ENCODE results near the gene VAV2. TPM values are rescaled to one million over a fixed set of nuclear protein-coding genes. Genes with fewer than 3 reads are reported as not detected.

VAV2 gene
- total RNA-seq, 1 donor from 2014 or later, result 8.3 TPM

- Histone ChIP-seq H3K27ac (no peak overlapping the region), H3K36me3 (no peaks in the 10 kb centered on the region), H3K4me3 (no peak overlapping the region), H3K27me3 (no peaks in the 10 kb centered on the region), H3K9me3 (no peaks in the 10 kb centered on the region), H3K4me1 (no peaks in the 10 kb centered on the region)
- DNase-seq (ENCODE audit: extremely low spot score in 2 of 2), result no peak
- TF ChIP-seq POLR2AphosphoS5 (IDR thresholded peaks at IDR 0.05; ENCODE audit: insufficient read depth in 1 of 2, low read depth in 1 of 2) (peak in 1 of 2 donors; percentile 38), POLR2A (IDR thresholded peaks at IDR 0.05) (no peak)
- intact Hi-C loops (cut with DNase I), result no loop called here
Observed at GRCh38 chr9:133855802-133856521, 136.2 kb downstream of the VAV2 start.

DNA sequence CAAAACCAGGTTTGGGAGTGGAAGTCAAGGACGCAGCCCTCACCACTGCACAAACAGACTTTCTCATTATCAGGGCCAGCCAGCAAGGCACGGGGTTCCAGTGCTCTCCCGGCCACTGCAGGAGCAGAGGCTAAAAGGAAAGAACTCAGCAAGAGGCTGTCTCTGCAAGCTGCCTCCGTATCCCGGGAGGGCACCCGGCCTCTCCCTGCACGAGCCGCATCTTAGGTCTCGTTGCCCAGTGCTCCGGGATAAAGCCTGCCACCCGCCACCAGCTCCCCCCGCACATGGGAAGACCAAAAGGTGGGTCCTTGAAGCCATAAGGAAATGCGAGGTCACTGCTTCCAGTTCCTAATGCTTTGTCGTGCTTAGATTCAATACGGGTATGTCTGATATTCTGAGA, 136.8 kb downstream of the VAV2 start:
- H3K4me3 ChIP-seq, result no peak overlapping the region
- no peaks in the 10 kb centered on the region for H3K36me3 ChIP-seq
- H3K27ac ChIP-seq, result no peak overlapping the region
- intact Hi-C loops (cut with DNase I), result no loop called here
- no peak for DNase-seq (ENCODE audit: extremely low spot score in 2 of 2)
- TF ChIP-seq CTCF (IDR thresholded peaks at IDR 0.05), result no peak
- TF ChIP-seq POLR2AphosphoS5 (IDR thresholded peaks at IDR 0.05; ENCODE audit: insufficient read depth in 1 of 2, low read depth in 1 of 2), result no peak
- TF ChIP-seq POLR2A (IDR thresholded peaks at IDR 0.05), result no peak
- no peaks in the 10 kb centered on the region for H3K9me3 ChIP-seq
- H3K27me3 ChIP-seq, result no peaks in the 10 kb centered on the region
- no peaks in the 10 kb centered on the region for H3K4me1 ChIP-seq

DNA sequence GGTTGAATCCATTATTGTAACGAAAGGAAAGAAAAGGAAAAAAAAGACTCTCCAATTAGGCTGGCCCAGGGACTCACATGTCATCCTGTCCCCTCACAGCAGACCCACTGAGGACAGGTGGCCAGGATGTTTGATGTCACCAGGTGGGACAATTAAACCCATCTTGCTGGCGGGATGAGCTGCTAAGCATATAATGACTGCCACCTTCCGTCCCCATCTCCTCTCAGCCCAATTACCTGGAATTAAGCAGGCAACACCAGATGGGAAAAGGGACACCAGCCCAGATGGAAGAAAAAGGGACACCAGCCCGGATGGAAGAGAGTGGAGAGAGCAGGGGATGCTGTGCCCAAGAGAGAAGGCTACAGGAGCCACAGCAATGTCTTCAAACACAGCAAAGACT, 137.4 kb downstream of the VAV2 start:
- Histone ChIP-seq H3K4me3 (no peak overlapping the region), H3K36me3 (no peaks in the 10 kb centered on the region), H3K9me3 (no peaks in the 10 kb centered on the region), H3K27ac (no peak overlapping the region), H3K4me1 (no peaks in the 10 kb centered on the region), H3K27me3 (no peaks in the 10 kb centered on the region)
- TF ChIP-seq CTCF (IDR thresholded peaks at IDR 0.05) (no peak), POLR2AphosphoS5 (IDR thresholded peaks at IDR 0.05; ENCODE audit: insufficient read depth in 1 of 2, low read depth in 1 of 2) (no peak), POLR2A (IDR thresholded peaks at IDR 0.05) (no peak)
- DNase-seq (ENCODE audit: extremely low spot score in 2 of 2), result no peak
- intact Hi-C loops (cut with DNase I), result no loop called here

DNA sequence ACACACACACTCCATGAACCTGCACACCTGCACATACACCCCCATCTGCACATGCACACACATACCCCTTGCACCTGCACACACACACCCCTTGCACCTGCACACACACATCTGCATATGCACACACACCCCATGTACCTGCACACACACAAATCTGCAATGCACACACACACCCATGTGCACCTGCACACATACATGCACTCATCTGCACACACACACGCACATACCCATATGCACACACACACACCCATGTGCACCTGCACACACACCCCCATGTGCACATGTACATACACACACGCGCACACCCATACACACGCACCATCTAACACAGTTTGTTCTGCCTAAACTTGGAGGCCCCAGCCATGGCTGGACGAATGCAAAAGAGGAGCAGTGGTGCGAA, 138.1 kb downstream of the VAV2 start:
- no peak for TF ChIP-seq CTCF (IDR thresholded peaks at IDR 0.05)
- TF ChIP-seq POLR2A (IDR thresholded peaks at IDR 0.05), result no peak
- TF ChIP-seq POLR2AphosphoS5 (IDR thresholded peaks at IDR 0.05; ENCODE audit: insufficient read depth in 1 of 2, low read depth in 1 of 2), result no peak
- DNase-seq (ENCODE audit: extremely low spot score in 2 of 2), result no peak

DNA sequence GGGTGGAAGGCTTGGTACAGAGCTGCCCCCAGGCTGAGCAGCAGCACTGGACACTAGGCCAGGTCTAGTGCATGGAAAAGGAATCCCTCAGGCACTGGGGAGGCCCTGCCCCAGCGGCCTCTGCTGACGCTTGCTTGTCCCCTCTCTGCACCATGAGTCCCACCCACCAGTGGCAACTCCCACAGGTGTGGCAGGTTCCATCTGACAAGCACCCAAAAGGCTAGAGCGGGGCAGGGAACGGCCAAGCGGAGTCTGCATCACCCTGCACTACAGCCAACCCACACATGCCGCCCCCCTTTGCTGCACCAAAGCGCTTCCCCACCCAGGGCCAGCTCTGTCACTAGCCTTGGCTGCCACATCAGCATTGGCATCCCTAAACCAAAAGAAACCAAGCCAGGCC, 138.8 kb downstream of the VAV2 start:
- H3K4me1 ChIP-seq, result no peaks in the 10 kb centered on the region
- intact Hi-C loops (cut with DNase I), result no loop called here
- DNase-seq (ENCODE audit: extremely low spot score in 2 of 2), result no peak
- H3K36me3 ChIP-seq, result no peaks in the 10 kb centered on the region
- no peak overlapping the region for H3K27ac ChIP-seq
- no peaks in the 10 kb centered on the region for H3K9me3 ChIP-seq
- no peaks in the 10 kb centered on the region for H3K27me3 ChIP-seq
- no peak for TF ChIP-seq POLR2AphosphoS5 (IDR thresholded peaks at IDR 0.05; ENCODE audit: insufficient read depth in 1 of 2, low read depth in 1 of 2)
- no peak overlapping the region for H3K4me3 ChIP-seq

More for the DNA sequence above, 138.1 kb downstream of the VAV2 start:
- Histone ChIP-seq H3K4me1 (no peaks in the 10 kb centered on the region), H3K9me3 (no peaks in the 10 kb centered on the region), H3K27me3 (no peaks in the 10 kb centered on the region), H3K4me3 (no peak overlapping the region), H3K27ac (no peak overlapping the region), H3K36me3 (no peaks in the 10 kb centered on the region)
- intact Hi-C loops (cut with DNase I), result no loop called here

DNA sequence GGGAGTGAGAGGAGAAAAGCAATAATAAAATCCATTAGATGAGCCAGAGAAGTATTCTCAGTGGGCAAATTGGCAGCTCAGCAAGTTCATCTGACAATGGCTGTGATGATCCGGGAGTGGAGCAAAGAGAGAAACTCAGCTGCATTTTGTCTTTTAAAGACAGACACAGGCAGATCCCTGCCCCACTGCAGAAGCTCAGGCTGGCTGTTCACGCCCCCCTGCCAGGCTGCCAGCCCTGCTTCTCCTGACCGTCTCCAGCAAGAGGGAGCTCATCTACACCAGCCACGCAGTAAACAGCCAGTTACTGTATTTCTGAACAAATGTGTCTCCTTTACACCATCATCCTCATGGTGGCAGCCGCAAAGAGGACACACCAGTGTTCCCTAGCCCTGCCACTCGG, 139.7 kb downstream of the VAV2 start:
- intact Hi-C loops (cut with DNase I), result no loop called here
- Histone ChIP-seq H3K27ac (no peak overlapping the region), H3K4me1 (no peaks in the 10 kb centered on the region), H3K36me3 (no peaks in the 10 kb centered on the region), H3K4me3 (no peak overlapping the region), H3K9me3 (no peaks in the 10 kb centered on the region), H3K27me3 (no peaks in the 10 kb centered on the region)
- TF ChIP-seq POLR2AphosphoS5 (IDR thresholded peaks at IDR 0.05; ENCODE audit: insufficient read depth in 1 of 2, low read depth in 1 of 2) (no peak), CTCF (IDR thresholded peaks at IDR 0.05) (no peak), POLR2A (IDR thresholded peaks at IDR 0.05) (no peak)
- no peak for DNase-seq (ENCODE audit: extremely low spot score in 2 of 2)
